HT-29 (cell line): ENCODE measurements around the gene TNC. TPM values are rescaled to one million over a fixed set of nuclear protein-coding genes. Genes with fewer than 3 reads are reported as not detected.

Source experiments
- DNase-seq: peaks from one replicate; pipeline ENCODE4 v3.0.0-alpha.2; 2015; ENCODE audit warnings: low spot score
- total RNA-seq: library from RNA; depleted of rRNA; stranded (reverse); fragments of >200 nt; shearing (Covaris generic); gene quantifications from 2 replicates; pipeline ENCODE4 v1.2.3, GENCODE V29; 2014; rRNA removed

The TNC gene
- total RNA-seq, 1 experiment from 2014 or later, result 0.46 TPM

DNA sequence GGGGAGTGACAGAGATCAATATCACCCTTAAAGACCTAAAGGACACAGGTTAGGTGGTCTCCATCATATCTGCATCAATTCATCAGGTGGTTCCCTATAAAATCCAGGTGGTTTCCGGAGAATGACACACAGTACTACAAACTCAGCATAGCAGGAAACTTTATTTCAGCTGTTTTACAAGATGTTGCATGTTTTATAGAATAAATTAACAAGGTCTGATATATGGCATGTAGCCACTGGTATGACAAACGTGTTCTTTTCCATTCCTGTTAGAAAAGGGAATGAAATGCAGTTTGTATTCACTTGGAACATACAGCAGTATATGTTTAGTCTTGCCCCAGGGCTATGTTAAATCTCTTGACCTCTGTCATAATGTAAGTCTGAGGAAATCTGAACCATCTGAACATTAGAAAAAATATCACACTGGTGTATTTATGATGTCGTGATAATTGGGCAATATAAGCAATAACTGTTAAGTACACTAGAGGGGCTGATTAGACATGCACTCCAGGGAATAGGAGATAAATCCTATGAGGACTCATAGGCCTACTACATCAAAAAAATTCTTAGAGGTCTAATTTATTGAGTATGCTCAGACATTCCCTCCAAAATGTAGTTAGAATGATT lies 145.3 kb downstream of the TNC start:
- DNase-seq, result no peak

Other genes with a start within 250 kb of the TNC start
- gene TNFSF8, start 187.6 kb downstream of the TNC start, total RNA-seq, result not detected in 2 replicates